CD4-positive, alpha-beta T cell treated with Interferon alpha-2 for 1 hour (primary cell): Measurements from ENCODE around the gene SNCG.
"Not testable (repeated sequence)": the region's sequence is repeated elsewhere in the genome, so short reads cannot be mapped to it uniquely, and the experiment has no call there.

ENCODE experiments used
- DNase-seq, 2 donors: peaks; one replicate each; pipeline ENCODE4 v3.0.0-alpha.2; 2020 to 2022

The SNCG gene

GRCh38 chr10:86945361-86946212, 12.8 kb upstream of the SNCG start:
- DNase-seq = no peak

DNA sequence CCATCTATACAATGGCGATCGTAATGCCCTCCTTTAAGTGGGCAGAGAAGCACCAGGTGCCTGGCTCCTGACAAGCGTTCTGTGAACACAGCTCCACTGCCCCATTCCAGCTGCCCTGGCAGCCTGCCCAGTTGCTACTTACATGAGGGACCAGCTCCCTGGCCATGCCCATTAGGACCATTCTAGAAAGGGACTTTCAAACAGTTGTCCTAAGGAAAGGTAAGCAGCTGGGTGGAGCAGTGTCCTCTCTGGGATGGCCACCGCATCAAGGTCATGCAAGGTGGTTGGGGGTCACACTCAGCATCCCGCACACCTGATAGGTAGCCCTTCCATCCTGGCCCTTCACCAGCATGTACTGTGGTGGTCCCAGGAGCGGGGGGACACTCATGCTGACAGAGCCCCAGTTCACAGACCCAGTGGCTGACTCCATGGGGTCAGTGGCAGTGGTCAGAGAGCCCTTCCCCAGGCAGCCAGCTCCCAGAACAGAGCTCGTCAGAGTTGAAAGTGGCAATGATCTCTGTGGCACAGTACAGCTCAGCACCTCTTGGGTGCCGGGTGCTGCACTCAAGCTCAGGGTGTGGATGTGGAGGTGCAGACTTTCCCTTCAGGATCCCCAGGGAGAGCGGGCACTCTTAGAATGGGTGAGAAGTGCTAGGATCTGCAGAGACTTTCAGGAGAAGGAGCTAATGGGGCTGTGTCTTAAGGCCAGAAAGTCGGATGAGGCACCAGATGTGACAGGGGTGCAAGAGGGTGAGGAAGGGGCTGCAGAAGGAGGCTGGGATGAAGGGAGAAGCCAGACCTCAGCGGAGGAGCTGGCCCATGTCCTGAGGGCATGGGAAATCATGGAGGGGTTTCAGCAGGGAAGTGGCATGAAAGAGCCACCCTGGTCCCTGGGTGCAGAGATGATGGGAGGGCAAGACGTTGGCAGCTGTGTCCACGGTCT, 11.9 kb upstream of the SNCG start:
- DNase-seq = no peak

DNA sequence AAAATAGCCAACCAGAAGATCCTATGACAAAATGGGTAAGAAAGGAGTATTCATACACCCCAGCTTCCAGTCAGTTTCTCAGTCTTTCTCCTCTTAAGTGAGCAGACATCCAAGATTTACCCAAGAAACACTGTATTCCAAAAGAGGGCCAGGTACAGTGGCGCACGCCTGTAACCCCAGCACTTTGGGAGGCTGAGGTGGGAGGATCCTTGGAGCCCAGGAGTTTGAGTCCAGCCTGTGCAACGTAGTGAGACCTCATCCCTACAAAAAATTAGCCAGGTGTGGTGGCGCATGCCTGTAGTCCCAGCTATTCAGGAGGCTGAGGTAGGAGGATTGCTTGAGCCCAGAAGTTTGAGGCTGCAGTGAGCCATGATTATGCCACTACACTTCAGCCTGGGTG, 10.6 kb upstream of the SNCG start:
- DNase-seq = not testable (repeated sequence)

- peak in 1 of 2 donors; percentile 28 for DNase-seq
Measured at GRCh38 chr10:86950349-86950748, 8.1 kb upstream of the SNCG start.

GRCh38 chr10:86951184-86951761, 7.1 kb upstream of the SNCG start:
- DNase-seq = no peak

DNA sequence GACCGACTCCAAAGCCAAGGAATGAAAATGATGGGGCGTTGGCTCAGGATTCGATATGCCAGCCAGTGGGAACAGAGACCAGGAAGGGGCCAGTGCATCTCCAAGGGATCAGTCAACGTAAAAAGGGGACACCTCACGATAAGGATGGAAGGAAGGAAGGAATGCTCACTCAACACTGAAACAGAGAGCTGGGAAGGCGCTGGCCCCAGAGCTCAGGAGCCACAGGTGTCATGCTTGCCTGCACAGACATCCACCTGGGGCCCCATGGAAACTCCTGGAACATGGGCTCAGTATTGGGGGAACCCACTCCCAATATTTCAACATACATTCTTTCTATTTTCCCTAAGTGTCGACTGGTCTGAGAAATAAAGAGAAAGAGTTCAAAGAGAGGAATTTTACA, 6.3 kb upstream of the SNCG start:
- no peak for DNase-seq

DNA sequence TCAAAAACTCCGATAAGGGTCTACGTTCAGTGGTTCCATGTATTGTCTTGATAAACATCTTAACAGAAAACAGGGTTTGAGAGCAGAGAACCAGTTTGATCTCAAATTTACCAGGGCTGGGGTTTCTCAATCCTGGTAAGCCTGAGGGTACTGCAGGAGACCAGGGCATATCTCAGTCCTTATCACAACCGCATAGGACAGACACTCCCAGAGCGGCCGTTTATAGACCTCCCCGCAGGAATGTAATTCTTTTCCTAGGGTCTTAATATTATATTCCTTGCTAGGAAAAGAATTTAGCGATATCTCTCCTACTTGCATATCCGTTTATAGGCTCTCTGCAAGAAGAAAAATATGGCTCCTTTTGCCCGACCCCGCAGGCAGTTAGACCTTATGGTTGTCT, 5.7 kb upstream of the SNCG start:
- not testable (repeated sequence) for DNase-seq

DNA sequence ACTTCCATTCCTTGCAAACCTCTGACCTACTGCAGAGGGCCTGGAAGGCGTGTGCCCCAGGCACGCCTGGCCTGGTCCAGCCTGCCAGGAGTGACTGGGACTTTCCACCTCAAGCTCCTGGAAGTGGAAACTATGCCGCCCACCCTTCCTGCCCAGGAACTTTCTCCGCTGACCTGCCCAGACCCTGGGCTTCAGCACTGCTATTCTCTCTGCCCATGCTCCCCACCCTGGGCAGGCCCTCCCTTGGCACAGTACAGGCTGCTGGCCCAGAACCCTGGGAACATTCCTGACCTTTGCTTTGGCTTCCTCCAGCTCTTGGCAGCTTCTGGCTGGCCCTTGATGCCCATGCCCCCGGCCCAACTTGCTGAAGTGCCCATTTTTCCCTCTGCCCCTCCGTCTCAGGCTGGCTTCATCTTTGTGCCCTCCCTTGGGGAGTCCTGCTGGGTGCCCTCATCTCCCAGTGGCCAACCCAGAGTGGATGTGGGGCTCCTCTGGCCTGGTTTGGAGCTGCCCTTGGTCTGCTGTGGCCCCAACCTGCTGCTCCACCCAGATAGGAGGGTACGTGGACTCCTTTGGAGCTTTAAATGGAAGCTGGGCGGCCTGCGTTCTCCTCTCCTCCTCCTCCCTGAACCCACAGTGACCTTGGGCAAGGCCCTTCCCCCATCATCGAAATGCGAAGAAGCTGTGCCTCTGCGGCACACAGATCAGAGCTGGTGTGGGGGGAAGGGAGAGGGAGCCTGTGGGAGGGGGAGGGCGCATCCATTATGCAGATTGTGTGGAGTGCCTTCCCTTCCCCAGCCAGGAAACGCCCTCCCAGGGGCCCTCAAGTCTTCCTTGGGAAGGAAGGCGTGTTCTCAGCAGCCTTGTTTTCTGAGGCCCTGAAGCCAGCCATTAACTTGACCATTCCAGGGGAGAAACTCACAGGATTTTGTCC, 4.4 kb upstream of the SNCG start:
- no peak for DNase-seq

- DNase-seq = no peak
Measured at GRCh38 chr10:86954681-86955500, 3.5 kb upstream of the SNCG start.

DNA sequence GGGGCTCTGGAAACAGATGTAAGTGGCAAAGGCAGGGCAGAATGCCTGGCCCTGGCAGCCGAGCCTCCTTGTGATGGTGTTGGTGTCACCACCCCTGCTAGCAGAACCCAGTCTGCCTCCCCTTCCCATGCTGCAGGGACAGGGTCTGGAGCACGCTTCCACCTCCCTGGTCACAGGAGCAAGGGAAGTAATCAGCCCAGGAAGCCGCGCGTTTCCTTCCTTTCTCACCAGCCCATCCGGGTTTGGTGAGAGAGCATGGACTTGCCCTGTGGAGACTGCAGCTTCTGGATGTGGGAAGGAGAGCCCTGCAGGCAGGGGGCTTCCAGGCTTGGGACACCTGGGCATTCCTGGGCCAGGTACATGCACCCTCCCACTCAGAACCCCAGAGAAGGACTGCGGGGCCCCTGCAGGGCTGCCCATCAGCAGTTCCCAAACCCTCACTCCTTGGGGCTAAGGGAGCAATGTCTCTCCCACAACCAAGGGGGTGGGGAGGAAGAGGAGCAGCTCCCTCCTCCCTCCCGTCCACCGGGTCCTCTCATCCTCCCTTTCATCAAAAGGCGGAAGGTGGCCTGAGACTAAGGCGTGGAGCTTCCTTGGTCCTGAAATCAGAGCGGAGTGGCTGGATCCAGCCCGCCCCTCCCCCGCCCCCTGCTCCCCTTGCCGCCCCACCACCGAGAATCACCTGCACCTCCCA, 2.8 kb upstream of the SNCG start:
- DNase-seq = no peak

- DNase-seq = no peak
Measured at GRCh38 chr10:86956195-86956847, 2.1 kb upstream of the SNCG start.

- DNase-seq = no peak
Measured at GRCh38 chr10:86956848-86957448, 1.5 kb upstream of the SNCG start.

DNA sequence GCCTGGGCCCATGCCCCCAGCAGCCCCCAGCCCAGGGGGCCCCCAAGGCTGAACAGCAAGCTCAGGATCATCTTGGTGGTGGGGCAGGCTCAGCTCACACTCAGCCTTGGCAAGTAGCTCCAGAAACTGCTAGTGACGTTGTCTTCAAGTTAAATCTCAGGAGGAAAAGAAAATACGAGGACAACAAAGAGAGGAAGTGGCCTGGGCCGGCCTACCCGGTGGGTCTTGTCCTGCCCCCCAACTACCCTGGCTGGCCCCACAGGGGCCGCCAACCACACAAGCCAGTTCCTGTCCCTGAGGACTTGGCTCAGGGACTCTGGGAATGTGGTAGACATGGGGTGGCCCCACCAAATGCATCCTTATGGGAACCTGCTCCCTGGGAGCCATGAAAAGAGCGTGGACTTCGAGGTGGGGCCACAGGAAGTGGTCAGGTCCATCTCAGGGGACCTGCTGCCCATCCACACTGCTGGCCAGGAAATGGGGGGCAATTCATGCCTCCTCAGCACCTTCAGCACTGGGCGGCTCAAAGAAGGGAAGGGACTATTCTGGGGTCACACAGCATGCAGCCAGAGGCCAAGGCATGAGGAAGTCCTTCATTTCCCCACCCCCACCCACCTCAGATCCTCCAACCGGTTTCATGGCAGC, 806 bp upstream of the SNCG start, which contains the start of gene MMRN2:
MMRN2 (minus strand) TSS at position 145 of the 645 bp plus-strand sequence; CDS start at position 71, 74 bp downstream.
- DNase-seq = no peak

DNA sequence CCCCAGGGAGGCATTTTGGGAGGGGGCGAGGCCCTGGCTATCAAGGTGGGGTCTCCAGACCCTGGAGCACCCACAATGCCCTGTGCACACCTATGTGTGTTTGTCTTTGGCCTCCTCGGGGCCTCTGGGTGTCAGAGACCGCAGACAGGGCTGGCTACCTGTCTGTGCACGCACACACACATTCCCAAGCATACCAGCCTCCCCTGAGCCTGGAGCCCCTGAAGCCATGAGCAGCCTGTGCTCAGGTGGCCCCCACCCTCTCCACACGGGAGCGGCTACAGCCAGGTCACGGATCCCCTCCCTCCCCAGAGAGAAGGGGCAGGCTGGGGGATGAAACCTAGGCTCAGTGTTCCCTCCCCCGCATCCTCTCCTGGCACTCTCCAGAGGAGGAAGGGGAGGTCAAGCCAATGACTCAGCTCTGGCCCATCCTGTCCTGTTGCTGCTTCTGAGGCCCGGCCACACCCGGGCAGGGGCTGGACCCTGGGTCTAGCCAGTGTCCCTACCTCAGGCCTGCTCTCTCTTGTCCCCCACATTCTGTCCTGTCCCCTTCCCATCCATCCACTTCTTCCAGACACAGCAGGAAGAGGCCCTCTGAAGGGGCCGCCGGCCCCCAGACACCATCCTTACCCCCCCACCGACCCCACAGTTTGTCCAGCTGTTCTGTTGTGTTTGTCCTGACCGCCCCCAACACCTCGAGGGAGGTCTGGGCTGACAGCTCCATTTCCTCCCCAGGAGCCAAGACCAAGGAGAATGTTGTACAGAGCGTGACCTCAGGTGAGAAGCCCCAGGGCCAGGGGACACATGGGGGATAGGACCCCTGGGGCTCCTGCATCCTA, 720 bp downstream of the SNCG start:
- no peak for DNase-seq

GRCh38 chr10:86959737-86960002, 1.3 kb downstream of the SNCG start:
- DNase-seq = no peak

DNA sequence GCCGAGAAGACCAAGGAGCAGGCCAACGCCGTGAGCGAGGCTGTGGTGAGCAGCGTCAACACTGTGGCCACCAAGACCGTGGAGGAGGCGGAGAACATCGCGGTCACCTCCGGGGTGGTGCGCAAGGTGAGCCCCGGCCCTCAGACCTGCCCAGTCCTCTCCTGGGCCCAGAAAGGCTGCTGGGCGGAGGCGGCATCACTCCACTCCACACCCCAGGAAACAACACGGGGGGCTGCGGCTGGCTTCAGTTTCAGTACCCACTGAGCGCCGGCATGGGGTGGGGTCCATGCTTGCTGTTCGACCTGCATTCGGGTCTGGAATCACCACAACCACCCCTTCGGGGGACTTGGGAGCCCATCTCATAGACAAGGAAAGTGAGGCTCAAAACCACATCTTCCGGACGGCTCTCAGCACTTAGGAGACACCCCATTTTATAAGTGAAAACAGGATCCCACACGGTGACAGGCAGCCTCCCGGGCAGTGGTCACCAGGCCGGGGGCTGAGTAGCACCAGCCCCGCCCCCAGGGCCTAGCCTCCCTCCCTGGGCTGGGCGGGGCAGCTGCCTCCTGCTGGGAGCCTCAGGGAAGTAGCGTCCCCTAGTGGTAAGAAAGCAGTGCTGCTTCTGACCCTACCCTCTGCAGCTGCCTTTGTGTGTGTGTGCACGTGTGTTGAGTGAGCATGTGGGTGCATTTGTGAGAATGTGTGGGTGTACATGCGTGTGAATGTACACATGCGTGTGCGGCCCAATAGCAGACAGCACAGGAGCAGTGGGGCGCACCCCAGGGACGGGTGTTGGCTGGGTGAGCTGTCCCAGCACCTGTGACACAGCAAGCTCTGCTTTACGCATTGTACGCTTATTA, 1.8 kb downstream of the SNCG start:
- peak; percentile 23 to 64 for DNase-seq

GRCh38 chr10:86960863-86961434, 2.5 kb downstream of the SNCG start:
- DNase-seq = no peak
